Astrocyte (in vitro differentiated cells and primary cell): ENCODE measurements around the gene GPAT2. TPM values are rescaled to one million over a fixed set of nuclear protein-coding genes. Genes with fewer than 3 reads are reported as not detected.
"Not testable (repeated sequence)": the region's sequence is repeated elsewhere in the genome, so short reads cannot be mapped to it uniquely, and the experiment has no call there.

ENCODE experiments used
- DNase-seq: peaks from one replicate; pipeline ENCODE4 v3.0.0-alpha.2; 2010; ENCODE audit warnings: low read depth
- FAIRE-seq: peaks from 2 replicates; lab custom pipeline; 2011; peaks lifted over from hg19 to GRCh38; lab: Jason Lieb, UNC
- H2AFZ ChIP-seq: 2 replicates; pipeline ENCODE4 v1.6.0; 2012; ENCODE audit warnings: low read depth, low read length, inconsistent platforms
- H3K27ac ChIP-seq: 2 replicates; pipeline ENCODE4 v1.5.1; 2011; ENCODE audit warnings: low read depth, low read length, inconsistent platforms
- H3K27me3 ChIP-seq: 2 replicates; pipeline ENCODE4 v1.6.0; 2011; ENCODE audit warnings: low read length, inconsistent platforms; ENCODE audit not compliant: insufficient read depth
- H3K36me3 ChIP-seq: 2 replicates; pipeline ENCODE4 v1.5.1; 2011; ENCODE audit warnings: low read length, inconsistent platforms; ENCODE audit not compliant: insufficient read depth
- H3K4me1 ChIP-seq: 2 replicates; pipeline ENCODE4 v1.5.1; 2011; ENCODE audit warnings: low read length, inconsistent platforms; ENCODE audit not compliant: insufficient read depth
- H3K4me2 ChIP-seq: 2 replicates; pipeline ENCODE4 v1.6.0; 2012; ENCODE audit warnings: low read length, inconsistent platforms
- H3K4me3 ChIP-seq: 2 replicates; pipeline ENCODE4 v1.5.1; 2011; ENCODE audit warnings: low read depth, mild to moderate bottlenecking, low read length, inconsistent platforms; ENCODE audit not compliant: insufficient read depth
- H3K79me2 ChIP-seq: 2 replicates; pipeline ENCODE4 v1.6.0; 2012; ENCODE audit warnings: mild to moderate bottlenecking, low read length, inconsistent platforms; ENCODE audit not compliant: insufficient read depth
- H3K9ac ChIP-seq: 2 replicates; pipeline ENCODE4 v1.6.0; 2012; ENCODE audit warnings: mild to moderate bottlenecking, low read length, inconsistent platforms
- H3K9me3 ChIP-seq: 2 replicates; pipeline ENCODE4 v1.5.1; 2012; ENCODE audit warnings: low read depth, mild to moderate bottlenecking, low read length, inconsistent platforms; ENCODE audit not compliant: insufficient read depth
- H4K20me1 ChIP-seq: 2 replicates; pipeline ENCODE4 v1.6.0; 2012; ENCODE audit warnings: low read length, inconsistent platforms; ENCODE audit not compliant: insufficient read depth
- H3K27ac Mint-ChIP-seq: one replicate; pipeline ENCODE4 v1.8.0; 2021; ENCODE audit warnings: mild to moderate bottlenecking, mixed read lengths; ENCODE audit not compliant: unreplicated experiment
- H3K27me3 Mint-ChIP-seq: one replicate; pipeline ENCODE4 v1.8.0; 2021; ENCODE audit warnings: low read depth, mixed read lengths; ENCODE audit not compliant: unreplicated experiment
- H3K36me3 Mint-ChIP-seq: one replicate; pipeline ENCODE4 v1.8.0; 2021; ENCODE audit warnings: low read depth, mixed read lengths; ENCODE audit not compliant: unreplicated experiment
- H3K4me1 Mint-ChIP-seq: one replicate; pipeline ENCODE4 v1.8.0; 2021; ENCODE audit warnings: low read depth, mixed read lengths; ENCODE audit not compliant: unreplicated experiment
- H3K4me3 Mint-ChIP-seq: one replicate; pipeline ENCODE4 v1.8.0; 2021; ENCODE audit warnings: mild to moderate bottlenecking, moderate library complexity, mixed read lengths; ENCODE audit not compliant: unreplicated experiment
- H3K9me3 Mint-ChIP-seq: one replicate; pipeline ENCODE4 v1.8.0; 2021; ENCODE audit warnings: mild to moderate bottlenecking, mixed read lengths; ENCODE audit not compliant: unreplicated experiment
- EZH2 ChIP-seq: IDR thresholded peaks from 2 replicates; pipeline ENCODE4 v1.6.1; 2012; ENCODE audit warnings: mild to moderate bottlenecking, low read length, inconsistent platforms; ENCODE audit not compliant: insufficient read depth
- total RNA-seq: library from RNA; stranded (reverse); gene quantifications from 2 replicates; pipeline ENCODE4 v1.2.1, GENCODE V29; 2021
- TF ChIP-seq, protein P1 (sequence below): IDR thresholded peaks from 2 replicates; pipeline ENCODE4 v1.5.1; 2011; ENCODE audit warnings: low read depth, mild to moderate bottlenecking, inconsistent platforms, low read length, moderate library complexity; ENCODE audit not compliant: insufficient read depth

The GPAT2 gene
- total RNA-seq, 1 donor from 2014 or later, result 0.27 TPM

DNA sequence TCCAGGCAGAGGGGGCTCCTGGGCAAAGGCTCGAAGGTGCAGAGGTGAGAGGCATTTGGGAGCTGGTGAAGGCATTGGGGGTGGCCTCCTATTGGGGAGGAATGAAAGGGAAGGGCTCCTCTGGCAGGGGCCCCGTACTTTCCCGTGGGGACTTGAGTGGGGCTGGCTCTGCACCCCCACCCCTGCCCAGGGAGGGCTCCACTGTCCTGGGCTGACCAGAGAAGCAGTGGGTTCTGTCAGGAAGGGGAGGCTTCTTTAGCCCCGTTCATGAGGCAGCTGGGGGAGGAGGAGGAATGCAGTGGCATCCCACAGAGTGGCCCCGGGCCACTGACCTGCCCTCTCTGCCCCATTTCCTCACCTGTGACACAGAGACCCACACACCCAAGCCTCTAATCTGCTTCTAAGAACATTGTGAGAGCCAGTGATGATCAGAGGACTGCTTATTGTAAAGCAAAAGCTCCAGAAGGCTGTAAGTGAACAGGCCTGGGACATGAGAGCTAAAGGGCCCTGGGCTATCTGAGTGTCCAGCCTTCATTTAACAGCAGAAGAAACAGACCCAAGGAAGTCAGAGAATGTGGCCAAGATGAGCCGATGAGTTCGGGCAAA lies 38.6 kb upstream of the GPAT2 start:
- Histone ChIP-seq H4K20me1 (no peaks in the 10 kb centered on the region), H3K79me2 (no peaks in the 10 kb centered on the region), H3K4me1 (no peaks in the 10 kb centered on the region), H3K27me3 (peaks cover 9% of the 10 kb centered on the region), H3K4me3 (no peak overlapping the region), H3K27ac (no peak overlapping the region), H3K36me3 (no peaks in the 10 kb centered on the region), H3K4me2 (no peak overlapping the region), H3K9ac (no peak overlapping the region), H3K9me3 (no peaks in the 10 kb centered on the region), H2AFZ (no peak overlapping the region)
- H3K36me3 Mint-ChIP-seq, result peaks cover 4% of the 10 kb centered on the region
- H3K27me3 Mint-ChIP-seq, result peaks cover 18% of the 10 kb centered on the region
- DNase-seq, result no peak
- TF ChIP-seq, protein P1, sequence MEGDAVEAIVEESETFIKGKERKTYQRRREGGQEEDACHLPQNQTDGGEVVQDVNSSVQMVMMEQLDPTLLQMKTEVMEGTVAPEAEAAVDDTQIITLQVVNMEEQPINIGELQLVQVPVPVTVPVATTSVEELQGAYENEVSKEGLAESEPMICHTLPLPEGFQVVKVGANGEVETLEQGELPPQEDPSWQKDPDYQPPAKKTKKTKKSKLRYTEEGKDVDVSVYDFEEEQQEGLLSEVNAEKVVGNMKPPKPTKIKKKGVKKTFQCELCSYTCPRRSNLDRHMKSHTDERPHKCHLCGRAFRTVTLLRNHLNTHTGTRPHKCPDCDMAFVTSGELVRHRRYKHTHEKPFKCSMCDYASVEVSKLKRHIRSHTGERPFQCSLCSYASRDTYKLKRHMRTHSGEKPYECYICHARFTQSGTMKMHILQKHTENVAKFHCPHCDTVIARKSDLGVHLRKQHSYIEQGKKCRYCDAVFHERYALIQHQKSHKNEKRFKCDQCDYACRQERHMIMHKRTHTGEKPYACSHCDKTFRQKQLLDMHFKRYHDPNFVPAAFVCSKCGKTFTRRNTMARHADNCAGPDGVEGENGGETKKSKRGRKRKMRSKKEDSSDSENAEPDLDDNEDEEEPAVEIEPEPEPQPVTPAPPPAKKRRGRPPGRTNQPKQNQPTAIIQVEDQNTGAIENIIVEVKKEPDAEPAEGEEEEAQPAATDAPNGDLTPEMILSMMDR, result no peak
- TF ChIP-seq EZH2, result no peak
- no peak overlapping the region for H3K27ac Mint-ChIP-seq
- no peak overlapping the region for H3K4me3 Mint-ChIP-seq
- peaks cover 10% of the 10 kb centered on the region for H3K9me3 Mint-ChIP-seq
- FAIRE-seq, result no peak
- H3K4me1 Mint-ChIP-seq, result peaks cover 2% of the 10 kb centered on the region

DNA sequence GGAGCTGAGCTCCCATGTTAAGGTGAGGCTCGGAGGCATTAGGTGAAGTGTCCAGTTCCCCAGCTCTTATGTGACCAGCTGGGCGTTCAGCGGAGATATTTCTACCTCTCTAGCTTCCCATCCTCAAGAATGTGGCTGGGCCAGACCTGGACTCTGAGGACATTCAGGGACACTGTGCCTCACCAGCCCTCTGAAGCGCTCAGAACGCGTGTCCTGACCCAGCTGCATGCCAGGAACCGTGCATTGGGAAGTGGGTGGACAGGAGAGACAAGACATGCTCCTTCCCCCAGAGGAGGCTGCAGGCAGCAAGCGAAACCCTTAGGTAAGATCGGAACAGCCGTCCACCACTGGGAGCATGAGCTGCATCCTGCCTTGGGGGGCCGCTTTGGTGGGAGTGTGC lies 38.0 kb upstream of the GPAT2 start:
- H2AFZ ChIP-seq, result no peak overlapping the region
- H3K4me1 ChIP-seq, result no peaks in the 10 kb centered on the region
- FAIRE-seq, result no peak
- peaks cover 8% of the 10 kb centered on the region for H3K27me3 ChIP-seq
- peaks cover 10% of the 10 kb centered on the region for H3K9me3 Mint-ChIP-seq
- H3K4me2 ChIP-seq, result no peak overlapping the region
- no peak overlapping the region for H3K4me3 Mint-ChIP-seq
- no peak overlapping the region for H3K4me3 ChIP-seq
- H3K79me2 ChIP-seq, result no peaks in the 10 kb centered on the region
- DNase-seq, result no peak
- TF ChIP-seq, protein P1, result no peak
- TF ChIP-seq EZH2, result no peak
- peaks cover 20% of the 10 kb centered on the region for H3K27me3 Mint-ChIP-seq
- H3K9ac ChIP-seq, result no peak overlapping the region
- peaks cover 2% of the 10 kb centered on the region for H3K4me1 Mint-ChIP-seq
- H3K27ac Mint-ChIP-seq, result no peak overlapping the region
- no peak overlapping the region for H3K27ac ChIP-seq
- H4K20me1 ChIP-seq, result no peaks in the 10 kb centered on the region
- H3K9me3 ChIP-seq, result no peaks in the 10 kb centered on the region
- H3K36me3 ChIP-seq, result no peaks in the 10 kb centered on the region
- peaks cover 4% of the 10 kb centered on the region for H3K36me3 Mint-ChIP-seq

DNA sequence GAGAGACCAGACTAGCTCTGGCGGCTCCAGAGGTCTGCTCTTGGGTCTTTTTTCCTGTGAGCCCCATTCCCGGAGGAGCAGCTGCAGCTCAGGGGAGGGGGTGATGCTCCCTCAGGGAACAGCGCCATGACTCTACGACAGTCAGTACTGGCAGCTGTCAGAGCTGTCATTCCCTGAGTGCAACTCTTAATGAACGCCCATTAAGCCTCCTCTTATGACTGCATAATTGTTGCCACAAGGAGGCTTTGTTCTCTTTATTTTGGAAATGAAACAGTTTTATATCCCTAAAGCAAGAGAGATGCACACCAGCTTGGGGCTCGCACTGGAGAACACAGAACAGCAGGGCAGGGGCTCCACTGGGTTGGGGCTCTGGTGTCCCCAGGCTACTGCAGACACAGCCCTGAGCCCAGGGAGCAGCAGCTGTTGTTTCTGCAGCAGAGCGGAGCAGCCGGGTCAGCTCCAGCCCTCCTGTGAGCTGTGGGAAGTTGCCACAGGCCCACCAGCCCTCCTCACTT lies 37.3 kb upstream of the GPAT2 start:
- not testable (repeated sequence) for H3K27ac Mint-ChIP-seq, H3K9ac ChIP-seq, H3K36me3 Mint-ChIP-seq, H3K4me1 Mint-ChIP-seq, H3K79me2 ChIP-seq, FAIRE-seq, H3K4me1 ChIP-seq, DNase-seq, H3K36me3 ChIP-seq, H3K9me3 Mint-ChIP-seq, H3K4me2 ChIP-seq, H2AFZ ChIP-seq, H3K4me3 Mint-ChIP-seq, H3K4me3 ChIP-seq, H4K20me1 ChIP-seq, H3K27me3 ChIP-seq, H3K27ac ChIP-seq, H3K9me3 ChIP-seq
- H3K27me3 Mint-ChIP-seq, result peaks cover 24% of the 10 kb centered on the region

DNA sequence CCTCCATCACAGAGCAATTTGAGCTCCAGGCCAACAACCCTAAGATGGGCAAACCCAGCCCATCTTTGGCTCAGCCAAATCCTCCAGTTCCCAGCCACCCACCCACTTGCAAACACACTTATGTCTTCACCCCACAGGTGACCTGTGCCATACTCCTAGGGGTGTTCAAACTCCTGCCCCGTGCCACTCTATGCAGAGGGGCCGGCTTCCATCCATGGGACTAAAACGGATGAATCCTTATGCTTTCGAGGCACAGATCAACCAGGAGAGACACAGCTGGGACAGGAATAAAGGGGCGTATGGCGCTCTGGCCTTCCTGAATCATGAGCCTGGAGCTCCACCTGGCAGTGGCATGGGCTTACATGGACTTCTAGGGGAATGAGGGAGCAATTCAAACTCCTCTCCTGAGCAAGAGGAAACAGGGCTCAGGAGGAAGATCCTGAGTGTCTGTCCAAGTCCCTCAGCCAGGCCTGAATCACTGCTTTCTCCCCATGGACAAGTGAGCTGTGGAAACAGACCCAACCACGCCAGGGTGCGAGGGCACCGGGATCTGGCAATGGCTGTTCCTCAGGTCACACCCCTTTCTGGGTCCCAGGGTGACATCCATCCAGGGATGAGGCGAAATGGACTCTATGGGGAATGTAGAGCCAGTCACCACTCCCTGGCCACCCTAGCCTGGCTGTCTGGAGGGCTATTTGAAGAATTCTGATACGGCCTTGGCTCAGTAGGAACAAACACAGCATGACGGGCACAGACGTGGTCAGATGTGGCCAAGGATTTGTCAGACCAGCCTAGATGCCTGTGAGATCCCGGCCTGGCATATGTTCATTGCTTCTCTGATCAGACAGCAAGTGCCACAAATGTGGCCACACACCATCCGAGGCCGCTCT lies 36.6 kb upstream of the GPAT2 start:
- H3K4me2 ChIP-seq, H3K27ac Mint-ChIP-seq, H3K9me3 Mint-ChIP-seq, H3K4me3 Mint-ChIP-seq, H3K27ac ChIP-seq, H3K9me3 ChIP-seq, H3K27me3 ChIP-seq, H3K4me1 Mint-ChIP-seq, H3K9ac ChIP-seq, H3K4me1 ChIP-seq, H3K79me2 ChIP-seq, H2AFZ ChIP-seq, H3K36me3 ChIP-seq, H3K4me3 ChIP-seq, H4K20me1 ChIP-seq, DNase-seq, H3K36me3 Mint-ChIP-seq, FAIRE-seq: not testable (repeated sequence)
- H3K27me3 Mint-ChIP-seq, result peaks cover 26% of the 10 kb centered on the region
